Left ventricle myocardium inferior (tissue), 1 donor: ENCODE results near the gene SMCO1. TPM values are rescaled to one million over a fixed set of nuclear protein-coding genes. Genes with fewer than 3 reads are reported as not detected.

ENCODE experiments used
- DNase-seq: peaks from one replicate; pipeline ENCODE4 v3.0.0-alpha.2; 2020
- H3K27ac ChIP-seq: fragments of 200-600 bp; replicated peaks from 2 replicates; pipeline ENCODE4 v1.8.0; 2021
- H3K27me3 ChIP-seq: fragments of 200-600 bp; 2 replicates; pipeline ENCODE4 v1.8.0; 2021; ENCODE audit warnings: low read depth
- H3K36me3 ChIP-seq: fragments of 200-600 bp; 2 replicates; pipeline ENCODE4 v1.8.0; 2021
- H3K4me1 ChIP-seq: fragments of 200-600 bp; 2 replicates; pipeline ENCODE4 v1.8.0; 2021
- H3K4me3 ChIP-seq: fragments of 200-600 bp; 2 replicates; pipeline ENCODE4 v1.8.0; 2021; ENCODE audit warnings: mild to moderate bottlenecking, moderate library complexity
- H3K9me3 ChIP-seq: fragments of 200-600 bp; replicated peaks from 2 replicates; pipeline ENCODE4 v1.8.0; 2021
- CTCF ChIP-seq: fragments of 200-600 bp; IDR thresholded peaks from 2 replicates; pipeline ENCODE4 v1.8.0; 2021; ENCODE audit warnings: antibody characterized with exemption, mild to moderate bottlenecking, borderline replicate concordance
- intact Hi-C: fragments of 100-400 bp; cut with micrococcal nuclease; formaldehyde crosslinking; loops from one replicate; pipeline ENCODE4 v1.11.0; 2022
- long read RNA-seq: library from polyadenylated mRNA; unstranded; transcript quantifications from one replicate; pipeline ENCODE4 v2.0.0, GENCODE V29; 2021
- total RNA-seq: library from RNA; stranded (reverse); fragmentation: NEBNext Ultra II Directional; extraction: Animal tissue kit (Norgen Biotek cat#: 25700); gene quantifications from one replicate; pipeline ENCODE4 v1.2.1, GENCODE V29; 2021
- donor health status: DM: no; HTN: yes; CAD: no; lungs with severe emphysema.

Gene SMCO1
- total RNA-seq, result 73.0 TPM
- long read RNA-seq, transcript SMCO1-201 (3 exons, 1,812 nt), result major isoform, 181 of 209 reads
- long read RNA-seq, transcript SMCO1-202 (3 exons, 1,846 nt), result minor isoform, 19 of 209 reads
- long read RNA-seq, partial matches to known transcripts, result 0 of 209 reads
- long read RNA-seq, other reads (novel, unspliced or antisense), result 9 of 209 reads

GRCh38 chr3:196514913-196515621, at the start of gene SMCO1:
TSS of gene SMCO1 (minus strand) at chr3:196515346. CDS start at chr3:196515209, 137 bp downstream.
- no peaks in the 10 kb centered on the region for H3K27me3 ChIP-seq
- peaks cover 25% of the 10 kb centered on the region for H3K9me3 ChIP-seq
- no peak for DNase-seq
- intact Hi-C loops, result loop anchor here (10.0 kb wide), 1 partner anchor 260 kb away; no protein-coding TSS in a partner anchor
- no peaks in the 10 kb centered on the region for H3K36me3 ChIP-seq
- peak within 1 kb of the TSS; percentile 61 for H3K4me3 ChIP-seq
- peak within 1 kb of the TSS; percentile 89 for H3K27ac ChIP-seq
- H3K4me1 ChIP-seq, result peaks cover 11% of the 10 kb centered on the region
- TF ChIP-seq CTCF, result no peak

GRCh38 chr3:196563721-196564225, 48.6 kb upstream of the SMCO1 start:
- Histone ChIP-seq H3K4me1 (peaks cover 15% of the 10 kb centered on the region), H3K4me3 (no peak overlapping the region), H3K27me3 (no peaks in the 10 kb centered on the region), H3K9me3 (no peaks in the 10 kb centered on the region), H3K27ac (no peak overlapping the region), H3K36me3 (peaks cover 43% of the 10 kb centered on the region)
- DNase-seq, result no peak
- TF ChIP-seq CTCF, result no peak
- intact Hi-C loops, result no loop called here

GRCh38 chr3:196559826-196560225, 44.7 kb upstream of the SMCO1 start:
- H3K4me1 ChIP-seq, result no peaks in the 10 kb centered on the region
- no peak for TF ChIP-seq CTCF

GRCh38 chr3:196558476-196558875, 43.3 kb upstream of the SMCO1 start:
- H3K4me3 ChIP-seq, result no peak overlapping the region
- TF ChIP-seq CTCF, result no peak
- H3K27ac ChIP-seq, result no peak overlapping the region
- no peaks in the 10 kb centered on the region for H3K9me3 ChIP-seq
- peaks cover 37% of the 10 kb centered on the region for H3K36me3 ChIP-seq
- no peaks in the 10 kb centered on the region for H3K27me3 ChIP-seq
- intact Hi-C loops, result no loop called here
- no peak for DNase-seq
- no peaks in the 10 kb centered on the region for H3K4me1 ChIP-seq

More at GRCh38 chr3:196559826-196560225, 44.7 kb upstream of the SMCO1 start:
- H3K4me3 ChIP-seq, result no peak overlapping the region
- intact Hi-C loops, result no loop called here
- DNase-seq, result no peak
- no peaks in the 10 kb centered on the region for H3K27me3 ChIP-seq
- no peak overlapping the region for H3K27ac ChIP-seq
- no peaks in the 10 kb centered on the region for H3K9me3 ChIP-seq
- H3K36me3 ChIP-seq, result peaks cover 34% of the 10 kb centered on the region

GRCh38 chr3:196557236-196557635, 42.1 kb upstream of the SMCO1 start:
- TF ChIP-seq CTCF, result no peak
- Histone ChIP-seq H3K27me3 (no peaks in the 10 kb centered on the region), H3K27ac (no peak overlapping the region), H3K4me1 (no peaks in the 10 kb centered on the region), H3K36me3 (peaks cover 37% of the 10 kb centered on the region), H3K4me3 (no peak overlapping the region), H3K9me3 (no peaks in the 10 kb centered on the region)
- intact Hi-C loops, result no loop called here
- no peak for DNase-seq
